Breast epithelium (tissue), 3 donors: ENCODE measurements around the gene SPX.

Experiments used
- CTCF ChIP-seq, 3 donors: fragments of 450-650 bp; IDR thresholded peaks; one replicate each; pipeline ENCODE4 v1.5.1; 2016 to 2017; ENCODE audit warnings: antibody characterized with exemption in 3 of 3, mild to moderate bottlenecking in 3 of 3, moderate library complexity in 3 of 3
- POLR2A ChIP-seq: fragments of 450-650 bp; IDR thresholded peaks from one replicate; pipeline ENCODE4 v1.6.1; 2016; ENCODE audit warnings: antibody characterized with exemption, mild to moderate bottlenecking, moderate library complexity
- POLR2AphosphoS5 ChIP-seq, 3 donors: sonication (generic); formaldehyde crosslinking; IDR thresholded peaks; one replicate each; pipeline ENCODE4 v1.6.1; 2017; ENCODE audit warnings: antibody characterized with exemption in 3 of 3

DNA sequence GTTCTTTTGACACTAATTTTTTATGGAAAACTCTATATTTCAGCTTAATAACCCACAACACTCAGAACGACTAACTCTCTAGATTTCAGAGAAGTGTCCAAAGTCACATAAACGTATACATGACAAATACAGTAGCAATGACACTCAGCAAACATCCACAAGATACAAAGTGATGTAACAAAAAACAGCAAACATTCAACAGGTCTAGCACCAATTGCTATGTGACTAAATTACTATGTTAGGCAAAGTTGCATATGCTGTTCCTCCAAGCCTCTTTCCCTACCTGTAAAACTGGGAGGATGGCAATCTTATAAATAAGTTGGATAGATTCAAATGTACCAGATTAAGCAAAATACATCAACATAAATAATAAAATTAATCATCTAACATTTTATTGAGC, 26.3 kb upstream of the SPX start:
- no peak for TF ChIP-seq POLR2A
- no peak for TF ChIP-seq CTCF (IDR thresholded peaks at IDR 0.05)
- TF ChIP-seq POLR2AphosphoS5 (IDR thresholded peaks at IDR 0.05), result no peak
